ENCODE data around the gene INPP4A.

DNA sequence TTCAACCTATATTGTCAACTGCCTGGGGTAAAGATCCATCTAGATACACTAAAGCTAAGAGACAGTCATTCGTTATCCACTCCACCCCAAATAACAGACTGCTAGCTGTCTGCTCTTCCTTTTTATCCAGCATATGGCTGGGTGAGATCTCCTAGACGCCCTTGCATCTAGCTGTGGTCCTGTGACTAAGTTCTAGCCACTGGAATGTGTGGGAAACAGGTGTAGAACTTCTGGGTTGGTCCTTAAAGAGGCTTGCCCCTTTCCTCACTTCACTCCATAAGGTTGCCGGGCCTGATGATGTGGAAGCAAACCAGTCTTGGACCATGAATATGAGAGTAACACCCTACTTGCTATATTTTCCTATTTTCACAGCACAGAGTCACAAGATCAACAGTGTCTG is 160.4 kb downstream of the INPP4A start:
- TF ChIP-seq, protein P1, sequence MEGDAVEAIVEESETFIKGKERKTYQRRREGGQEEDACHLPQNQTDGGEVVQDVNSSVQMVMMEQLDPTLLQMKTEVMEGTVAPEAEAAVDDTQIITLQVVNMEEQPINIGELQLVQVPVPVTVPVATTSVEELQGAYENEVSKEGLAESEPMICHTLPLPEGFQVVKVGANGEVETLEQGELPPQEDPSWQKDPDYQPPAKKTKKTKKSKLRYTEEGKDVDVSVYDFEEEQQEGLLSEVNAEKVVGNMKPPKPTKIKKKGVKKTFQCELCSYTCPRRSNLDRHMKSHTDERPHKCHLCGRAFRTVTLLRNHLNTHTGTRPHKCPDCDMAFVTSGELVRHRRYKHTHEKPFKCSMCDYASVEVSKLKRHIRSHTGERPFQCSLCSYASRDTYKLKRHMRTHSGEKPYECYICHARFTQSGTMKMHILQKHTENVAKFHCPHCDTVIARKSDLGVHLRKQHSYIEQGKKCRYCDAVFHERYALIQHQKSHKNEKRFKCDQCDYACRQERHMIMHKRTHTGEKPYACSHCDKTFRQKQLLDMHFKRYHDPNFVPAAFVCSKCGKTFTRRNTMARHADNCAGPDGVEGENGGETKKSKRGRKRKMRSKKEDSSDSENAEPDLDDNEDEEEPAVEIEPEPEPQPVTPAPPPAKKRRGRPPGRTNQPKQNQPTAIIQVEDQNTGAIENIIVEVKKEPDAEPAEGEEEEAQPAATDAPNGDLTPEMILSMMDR (IDR thresholded peaks at IDR 0.05; ENCODE audit: poor library complexity, severe bottlenecking): no peak
- TF ChIP-seq POLR2AphosphoS5 (IDR thresholded peaks at IDR 0.05) (no peak), EP300 (conservative IDR thresholded peaks at IDR 0.05; ENCODE audit: poor library complexity, severe bottlenecking) (no peak), RAD21 (conservative IDR thresholded peaks at IDR 0.05) (no peak), EZH2 (IDR thresholded peaks at IDR 0.05; ENCODE audit: borderline replicate concordance, insufficient read depth, low read length, poor library complexity, severe bottlenecking) (no peak), TAF1 (IDR thresholded peaks at IDR 0.05; ENCODE audit: low read depth) (no peak)
